ENCODE measurements around the gene CDA. TPM values are rescaled to one million over a fixed set of nuclear protein-coding genes. Genes with fewer than 3 reads are reported as not detected.

Gene CDA
- total and polyA plus RNA-seq, 2 experiments from 2014 or later: 2.5 to 13.6 TPM

DNA sequence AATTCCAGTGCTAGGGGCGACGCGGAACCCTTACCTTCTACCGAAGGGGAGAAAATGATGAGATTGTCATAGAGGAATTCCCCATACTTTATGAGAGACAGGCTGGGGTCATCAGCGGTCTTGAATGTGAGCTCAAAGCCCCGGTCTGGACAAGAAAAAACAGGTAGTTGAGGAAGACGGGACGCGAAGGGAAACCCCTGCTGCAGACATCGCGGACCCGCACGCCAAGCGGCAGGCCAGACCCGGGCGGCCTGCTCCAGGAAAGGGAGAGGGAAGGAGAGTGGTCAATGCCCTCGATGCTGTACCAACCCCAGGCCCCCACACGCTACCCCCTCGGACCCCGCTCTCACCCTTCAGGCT lies 71.9 kb downstream of the CDA start:
- DNase-seq (ENCODE audit: low spot score): no peak
- peaks cover 7% of the 10 kb centered on the region for H3K27me3 Mint-ChIP-seq (ENCODE audit: insufficient read depth, low read depth, poor library complexity)

More for the DNA sequence above, 71.9 kb downstream of the CDA start:
- peaks cover 14% of the 10 kb centered on the region for H4K20me1 ChIP-seq (replicated peaks; ENCODE audit: insufficient read depth)
- H3K9me3 Mint-ChIP-seq: no peaks in the 10 kb centered on the region
- 0 out of 2 replicates have a peak, but pooled peaks cover 10% of the 10 kb centered on the region for H3F3A ChIP-seq (replicated peaks; ENCODE audit: low read depth)
- H2AFZ ChIP-seq: peak overlapping the region; percentile 66; the same call in 1 of the 2 replicates
- H3K27ac Mint-ChIP-seq: peak overlapping the region; percentile 97
- H3K36me3 ChIP-seq (ENCODE audit: insufficient read depth): peaks cover 3% of the 10 kb centered on the region; the same call in 1 of the 2 replicates
- H3K36me3 Mint-ChIP-seq (ENCODE audit: low read depth): peaks cover 37% of the 10 kb centered on the region
- TF ChIP-seq STAT1 (IDR thresholded peaks at IDR 0.05; ENCODE audit: unreplicated experiment) (no peak), REST (IDR thresholded peaks at IDR 0.05; ENCODE audit: unreplicated experiment) (no peak), EZH2phosphoT487 (IDR thresholded peaks at IDR 0.05; ENCODE audit: unreplicated experiment) (no peak), CREB1 (CRISPR knock-in tag; IDR thresholded peaks at IDR 0.05; ENCODE audit: low read depth) (no peak), CTCF (conservative IDR thresholded peaks at IDR 0.05; ENCODE audit: low read depth in 2 of 2) (no peak), ETS1 (IDR thresholded peaks at IDR 0.05) (no peak), EZH2 (IDR thresholded peaks at IDR 0.05; ENCODE audit: low read depth, unreplicated experiment) (no peak), JUNB (IDR thresholded peaks at IDR 0.05; ENCODE audit: unreplicated experiment) (no peak)
- TF ChIP-seq, protein P1, sequence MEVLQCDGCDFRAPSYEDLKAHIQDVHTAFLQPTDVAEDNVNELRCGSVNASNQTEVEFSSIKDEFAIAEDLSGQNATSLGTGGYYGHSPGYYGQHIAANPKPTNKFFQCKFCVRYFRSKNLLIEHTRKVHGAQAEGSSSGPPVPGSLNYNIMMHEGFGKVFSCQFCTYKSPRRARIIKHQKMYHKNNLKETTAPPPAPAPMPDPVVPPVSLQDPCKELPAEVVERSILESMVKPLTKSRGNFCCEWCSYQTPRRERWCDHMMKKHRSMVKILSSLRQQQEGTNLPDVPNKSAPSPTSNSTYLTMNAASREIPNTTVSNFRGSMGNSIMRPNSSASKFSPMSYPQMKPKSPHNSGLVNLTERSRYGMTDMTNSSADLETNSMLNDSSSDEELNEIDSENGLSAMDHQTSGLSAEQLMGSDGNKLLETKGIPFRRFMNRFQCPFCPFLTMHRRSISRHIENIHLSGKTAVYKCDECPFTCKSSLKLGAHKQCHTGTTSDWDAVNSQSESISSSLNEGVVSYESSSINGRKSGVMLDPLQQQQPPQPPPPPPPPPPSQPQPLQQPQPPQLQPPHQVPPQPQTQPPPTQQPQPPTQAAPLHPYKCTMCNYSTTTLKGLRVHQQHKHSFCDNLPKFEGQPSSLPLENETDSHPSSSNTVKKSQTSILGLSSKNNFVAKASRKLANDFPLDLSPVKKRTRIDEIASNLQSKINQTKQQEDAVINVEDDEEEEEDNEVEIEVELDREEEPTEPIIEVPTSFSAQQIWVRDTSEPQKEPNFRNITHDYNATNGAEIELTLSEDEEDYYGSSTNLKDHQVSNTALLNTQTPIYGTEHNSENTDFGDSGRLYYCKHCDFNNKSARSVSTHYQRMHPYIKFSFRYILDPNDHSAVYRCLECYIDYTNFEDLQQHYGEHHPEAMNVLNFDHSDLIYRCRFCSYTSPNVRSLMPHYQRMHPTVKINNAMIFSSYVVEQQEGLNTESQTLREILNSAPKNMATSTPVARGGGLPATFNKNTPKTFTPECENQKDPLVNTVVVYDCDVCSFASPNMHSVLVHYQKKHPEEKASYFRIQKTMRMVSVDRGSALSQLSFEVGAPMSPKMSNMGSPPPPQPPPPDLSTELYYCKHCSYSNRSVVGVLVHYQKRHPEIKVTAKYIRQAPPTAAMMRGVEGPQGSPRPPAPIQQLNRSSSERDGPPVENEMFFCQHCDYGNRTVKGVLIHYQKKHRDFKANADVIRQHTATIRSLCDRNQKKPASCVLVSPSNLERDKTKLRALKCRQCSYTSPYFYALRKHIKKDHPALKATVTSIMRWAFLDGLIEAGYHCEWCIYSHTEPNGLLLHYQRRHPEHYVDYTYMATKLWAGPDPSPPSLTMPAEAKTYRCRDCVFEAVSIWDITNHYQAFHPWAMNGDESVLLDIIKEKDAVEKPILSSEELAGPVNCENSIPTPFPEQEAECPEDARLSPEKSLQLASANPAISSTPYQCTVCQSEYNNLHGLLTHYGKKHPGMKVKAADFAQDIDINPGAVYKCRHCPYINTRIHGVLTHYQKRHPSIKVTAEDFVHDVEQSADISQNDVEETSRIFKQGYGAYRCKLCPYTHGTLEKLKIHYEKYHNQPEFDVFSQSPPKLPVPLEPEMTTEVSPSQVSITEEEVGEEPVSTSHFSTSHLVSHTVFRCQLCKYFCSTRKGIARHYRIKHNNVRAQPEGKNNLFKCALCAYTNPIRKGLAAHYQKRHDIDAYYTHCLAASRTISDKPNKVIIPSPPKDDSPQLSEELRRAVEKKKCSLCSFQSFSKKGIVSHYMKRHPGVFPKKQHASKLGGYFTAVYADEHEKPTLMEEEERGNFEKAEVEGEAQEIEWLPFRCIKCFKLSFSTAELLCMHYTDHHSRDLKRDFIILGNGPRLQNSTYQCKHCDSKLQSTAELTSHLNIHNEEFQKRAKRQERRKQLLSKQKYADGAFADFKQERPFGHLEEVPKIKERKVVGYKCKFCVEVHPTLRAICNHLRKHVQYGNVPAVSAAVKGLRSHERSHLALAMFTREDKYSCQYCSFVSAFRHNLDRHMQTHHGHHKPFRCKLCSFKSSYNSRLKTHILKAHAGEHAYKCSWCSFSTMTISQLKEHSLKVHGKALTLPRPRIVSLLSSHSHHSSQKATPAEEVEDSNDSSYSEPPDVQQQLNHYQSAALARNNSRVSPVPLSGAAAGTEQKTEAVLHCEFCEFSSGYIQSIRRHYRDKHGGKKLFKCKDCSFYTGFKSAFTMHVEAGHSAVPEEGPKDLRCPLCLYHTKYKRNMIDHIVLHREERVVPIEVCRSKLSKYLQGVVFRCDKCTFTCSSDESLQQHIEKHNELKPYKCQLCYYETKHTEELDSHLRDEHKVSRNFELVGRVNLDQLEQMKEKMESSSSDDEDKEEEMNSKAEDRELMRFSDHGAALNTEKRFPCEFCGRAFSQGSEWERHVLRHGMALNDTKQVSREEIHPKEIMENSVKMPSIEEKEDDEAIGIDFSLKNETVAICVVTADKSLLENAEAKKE (CRISPR knock-in tag; IDR thresholded peaks at IDR 0.05): no peak
- ATAC-seq: peak; percentile 3; the same call in 2 of the 3 replicates
- H3K27me3 ChIP-seq (ENCODE audit: insufficient read depth): no peaks in the 10 kb centered on the region
- H3K4me3 ChIP-seq: peak overlapping the region; percentile 98
- no peak overlapping the region for H3K27ac ChIP-seq (ENCODE audit: low read depth)
- H3K4me1 Mint-ChIP-seq: peaks cover 18% of the 10 kb centered on the region
- peak overlapping the region; percentile 99 for H3K4me2 ChIP-seq
- no peaks in the 10 kb centered on the region for H3K9me2 ChIP-seq (ENCODE audit: insufficient read depth)
- H3K4me3 Mint-ChIP-seq: peak overlapping the region; percentile 98
- H3K4me1 ChIP-seq (ENCODE audit: insufficient read depth): peaks cover 11% of the 10 kb centered on the region
- H3K79me2 ChIP-seq (replicated peaks; ENCODE audit: insufficient read depth): peaks cover 50% of the 10 kb centered on the region

Data from GM23338 (cell line).